KMS-11 (cell line): ENCODE data around the gene LIPM.
"Not testable (repeated sequence)": the region's sequence is repeated elsewhere in the genome, so short reads cannot be mapped to it uniquely, and the experiment has no call there.

Source experiments
- H2AFZ ChIP-seq: fragments of 200-600 bp; sonication (generic); 2 replicates; pipeline ENCODE4 v1.6.1; 2016; ENCODE audit warnings: antibody characterized with exemption, mixed run types, low read depth
- H3K27ac ChIP-seq: fragments of 200-600 bp; sonication (generic); 2 replicates; pipeline ENCODE4 v1.6.1; 2016; ENCODE audit warnings: mild to moderate bottlenecking, mixed run types
- H3K27me3 ChIP-seq: fragments of 200-600 bp; sonication (generic); 2 replicates; pipeline ENCODE4 v1.6.1; 2017; ENCODE audit warnings: mild to moderate bottlenecking, low read depth, mixed run types, moderate library complexity; ENCODE audit not compliant: insufficient read depth
- H3K36me3 ChIP-seq: fragments of 200-600 bp; sonication (generic); 2 replicates; pipeline ENCODE4 v1.6.1; 2017; ENCODE audit warnings: mild to moderate bottlenecking, mixed run types; ENCODE audit not compliant: insufficient read depth
- H3K4me1 ChIP-seq: fragments of 200-600 bp; sonication (generic); 2 replicates; pipeline ENCODE4 v1.6.1; 2016; ENCODE audit warnings: mild to moderate bottlenecking, low read depth, mixed run types; ENCODE audit not compliant: poor library complexity, severe bottlenecking
- H3K4me2 ChIP-seq: fragments of 200-600 bp; sonication (generic); 2 replicates; pipeline ENCODE4 v1.7.0; 2016; ENCODE audit warnings: mild to moderate bottlenecking, mixed run types
- H3K4me3 ChIP-seq: fragments of 200-600 bp; sonication (generic); IDR thresholded peaks from 2 replicates; pipeline ENCODE4 v1.6.1; 2017; ENCODE audit warnings: low read depth, low read length, mixed read lengths; ENCODE audit not compliant: insufficient read depth
- H3K79me2 ChIP-seq: fragments of 200-600 bp; sonication (generic); 2 replicates; pipeline ENCODE4 v1.6.1; 2016; ENCODE audit warnings: low read depth, mixed run types; ENCODE audit not compliant: insufficient read depth
- H3K9ac ChIP-seq: fragments of 200-600 bp; sonication (generic); 2 replicates; pipeline ENCODE4 v1.6.1; 2016; ENCODE audit warnings: mild to moderate bottlenecking, mixed run types
- H4K20me1 ChIP-seq: fragments of 200-600 bp; sonication (generic); 2 replicates; pipeline ENCODE4 v1.6.1; 2016; ENCODE audit warnings: mild to moderate bottlenecking, mixed run types; ENCODE audit not compliant: insufficient read depth
- TF ChIP-seq, protein P1 (sequence below): fragments of 200-600 bp; sonication (generic); conservative IDR thresholded peaks from 2 replicates; pipeline ENCODE4 v1.6.1; 2017; ENCODE audit warnings: low read depth, mild to moderate bottlenecking, antibody characterized with exemption, low read length, moderate library complexity, mixed read lengths

LIPM gene

GRCh38 chr10:88833723-88834122 is 31.2 kb downstream of the LIPM start:
- Histone ChIP-seq H3K4me2 (no peak overlapping the region), H3K27ac (no peak overlapping the region), H3K9ac (no peak overlapping the region), H3K79me2 (no peaks in the 10 kb centered on the region), H3K36me3 (no peaks in the 10 kb centered on the region), H3K27me3 (no peaks in the 10 kb centered on the region), H4K20me1 (no peaks in the 10 kb centered on the region), H3K4me3 (no peak overlapping the region), H2AFZ (no peak overlapping the region), H3K4me1 (peaks cover 7% of the 10 kb centered on the region)
- TF ChIP-seq, protein P1, sequence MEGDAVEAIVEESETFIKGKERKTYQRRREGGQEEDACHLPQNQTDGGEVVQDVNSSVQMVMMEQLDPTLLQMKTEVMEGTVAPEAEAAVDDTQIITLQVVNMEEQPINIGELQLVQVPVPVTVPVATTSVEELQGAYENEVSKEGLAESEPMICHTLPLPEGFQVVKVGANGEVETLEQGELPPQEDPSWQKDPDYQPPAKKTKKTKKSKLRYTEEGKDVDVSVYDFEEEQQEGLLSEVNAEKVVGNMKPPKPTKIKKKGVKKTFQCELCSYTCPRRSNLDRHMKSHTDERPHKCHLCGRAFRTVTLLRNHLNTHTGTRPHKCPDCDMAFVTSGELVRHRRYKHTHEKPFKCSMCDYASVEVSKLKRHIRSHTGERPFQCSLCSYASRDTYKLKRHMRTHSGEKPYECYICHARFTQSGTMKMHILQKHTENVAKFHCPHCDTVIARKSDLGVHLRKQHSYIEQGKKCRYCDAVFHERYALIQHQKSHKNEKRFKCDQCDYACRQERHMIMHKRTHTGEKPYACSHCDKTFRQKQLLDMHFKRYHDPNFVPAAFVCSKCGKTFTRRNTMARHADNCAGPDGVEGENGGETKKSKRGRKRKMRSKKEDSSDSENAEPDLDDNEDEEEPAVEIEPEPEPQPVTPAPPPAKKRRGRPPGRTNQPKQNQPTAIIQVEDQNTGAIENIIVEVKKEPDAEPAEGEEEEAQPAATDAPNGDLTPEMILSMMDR: no peak

GRCh38 chr10:88835096-88835909 is 32.8 kb downstream of the LIPM start:
- H2AFZ ChIP-seq: no peak overlapping the region; the same call in 1 of the 2 replicates
- no peak overlapping the region for H3K4me2 ChIP-seq
- no peaks in the 10 kb centered on the region for H3K79me2 ChIP-seq
- H3K36me3 ChIP-seq: no peaks in the 10 kb centered on the region
- TF ChIP-seq, protein P1: peak; percentile 91
- H3K27ac ChIP-seq: no peak overlapping the region
- peaks cover 7% of the 10 kb centered on the region for H3K4me1 ChIP-seq
- H4K20me1 ChIP-seq: no peaks in the 10 kb centered on the region
- no peak overlapping the region for H3K9ac ChIP-seq
- H3K4me3 ChIP-seq: no peak overlapping the region
- H3K27me3 ChIP-seq: no peaks in the 10 kb centered on the region

- TF ChIP-seq, protein P1: 0 out of 2 replicates have a peak, but pooled peaks have one; percentile 6
- H3K9ac ChIP-seq: no peak overlapping the region
- H3K27me3 ChIP-seq: no peaks in the 10 kb centered on the region
- H3K4me3 ChIP-seq: no peak overlapping the region
- H3K79me2 ChIP-seq: no peaks in the 10 kb centered on the region
- H3K4me1 ChIP-seq: peaks cover 12% of the 10 kb centered on the region
- no peak overlapping the region for H2AFZ ChIP-seq
- H3K36me3 ChIP-seq: no peaks in the 10 kb centered on the region
- H3K4me2 ChIP-seq: no peak overlapping the region
- H3K27ac ChIP-seq: no peak overlapping the region
- H4K20me1 ChIP-seq: no peaks in the 10 kb centered on the region
These were observed 33.3 kb downstream of the LIPM start for GRCh38 chr10:88835910-88836221.

GRCh38 chr10:88837632-88838031 is 35.1 kb downstream of the LIPM start:
- H3K4me3 ChIP-seq, H2AFZ ChIP-seq, H3K27me3 ChIP-seq, H4K20me1 ChIP-seq, H3K36me3 ChIP-seq, H3K9ac ChIP-seq, H3K4me2 ChIP-seq, H3K27ac ChIP-seq, H3K79me2 ChIP-seq: not testable (repeated sequence)
- peaks cover 29% of the 10 kb centered on the region for H3K4me1 ChIP-seq

DNA sequence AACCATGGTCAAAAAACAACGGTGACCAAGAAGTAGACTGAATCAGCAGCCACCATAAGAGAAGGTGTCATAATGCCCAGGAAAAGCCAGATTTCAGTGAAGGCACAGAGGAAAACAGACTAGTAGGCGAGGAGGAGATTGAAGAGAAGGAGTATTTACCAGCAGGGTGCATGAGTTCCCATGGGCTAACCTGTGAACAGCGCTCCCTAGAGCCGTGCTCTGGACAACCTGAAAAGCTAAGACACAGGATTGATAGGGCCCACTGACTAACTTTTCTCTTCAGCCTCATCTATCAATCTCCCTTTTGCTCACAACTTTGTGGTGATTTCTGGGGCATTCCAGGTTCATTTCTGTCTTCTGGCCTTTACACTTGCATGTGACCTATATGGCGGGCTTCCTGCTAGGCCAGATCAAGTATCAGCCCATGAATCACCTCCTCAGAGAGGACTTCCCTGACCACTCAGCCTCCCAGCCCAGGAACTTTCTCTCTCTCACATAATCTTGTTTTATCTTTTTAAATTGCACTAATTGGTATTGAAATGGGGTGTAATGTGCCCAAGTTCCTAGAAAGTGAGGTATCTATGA is 36.3 kb downstream of the LIPM start:
- TF ChIP-seq, protein P1: no peak

More for the DNA sequence above, 36.3 kb downstream of the LIPM start:
- no peak overlapping the region for H3K27ac ChIP-seq
- no peak overlapping the region for H3K9ac ChIP-seq
- no peaks in the 10 kb centered on the region for H3K27me3 ChIP-seq
- no peaks in the 10 kb centered on the region for H3K36me3 ChIP-seq
- H2AFZ ChIP-seq: no peak overlapping the region
- H4K20me1 ChIP-seq: no peaks in the 10 kb centered on the region
- H3K4me1 ChIP-seq: peaks cover 42% of the 10 kb centered on the region
- H3K79me2 ChIP-seq: no peaks in the 10 kb centered on the region
- no peak overlapping the region for H3K4me2 ChIP-seq
- H3K4me3 ChIP-seq: no peak overlapping the region
